ENCODE measurements around the gene MMEL1.

GRCh38 chr1:2632561-2633361, at the start of gene MMEL1:
- TF ChIP-seq MXI1 (conservative IDR thresholded peaks at IDR 0.05; ENCODE audit: poor library complexity, severe bottlenecking) (no peak), EZH2 (IDR thresholded peaks at IDR 0.05; ENCODE audit: borderline replicate concordance, insufficient read depth, low read length, poor library complexity, severe bottlenecking) (no peak), EP300 (conservative IDR thresholded peaks at IDR 0.05; ENCODE audit: poor library complexity, severe bottlenecking) (no peak), POLR2AphosphoS5 (IDR thresholded peaks at IDR 0.05) (no peak), REST (IDR thresholded peaks at IDR 0.05; ENCODE audit: borderline replicate concordance) (no peak), SMC3 (conservative IDR thresholded peaks at IDR 0.05; ENCODE audit: poor library complexity) (no peak)
- TF ChIP-seq, protein P1, sequence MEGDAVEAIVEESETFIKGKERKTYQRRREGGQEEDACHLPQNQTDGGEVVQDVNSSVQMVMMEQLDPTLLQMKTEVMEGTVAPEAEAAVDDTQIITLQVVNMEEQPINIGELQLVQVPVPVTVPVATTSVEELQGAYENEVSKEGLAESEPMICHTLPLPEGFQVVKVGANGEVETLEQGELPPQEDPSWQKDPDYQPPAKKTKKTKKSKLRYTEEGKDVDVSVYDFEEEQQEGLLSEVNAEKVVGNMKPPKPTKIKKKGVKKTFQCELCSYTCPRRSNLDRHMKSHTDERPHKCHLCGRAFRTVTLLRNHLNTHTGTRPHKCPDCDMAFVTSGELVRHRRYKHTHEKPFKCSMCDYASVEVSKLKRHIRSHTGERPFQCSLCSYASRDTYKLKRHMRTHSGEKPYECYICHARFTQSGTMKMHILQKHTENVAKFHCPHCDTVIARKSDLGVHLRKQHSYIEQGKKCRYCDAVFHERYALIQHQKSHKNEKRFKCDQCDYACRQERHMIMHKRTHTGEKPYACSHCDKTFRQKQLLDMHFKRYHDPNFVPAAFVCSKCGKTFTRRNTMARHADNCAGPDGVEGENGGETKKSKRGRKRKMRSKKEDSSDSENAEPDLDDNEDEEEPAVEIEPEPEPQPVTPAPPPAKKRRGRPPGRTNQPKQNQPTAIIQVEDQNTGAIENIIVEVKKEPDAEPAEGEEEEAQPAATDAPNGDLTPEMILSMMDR (IDR thresholded peaks at IDR 0.05; ENCODE audit: poor library complexity, severe bottlenecking), result no peak
